Keratinocyte (primary cell): ENCODE results near the gene CRIM1. TPM values are rescaled to one million over a fixed set of nuclear protein-coding genes. Genes with fewer than 3 reads are reported as not detected.

Experiments used
- DNase-seq: peaks from one replicate; pipeline ENCODE4 v3.0.0-alpha.2; 2011; ENCODE audit warnings: low read depth, missing footprints, low spot score
- FAIRE-seq: peaks from 2 replicates; lab custom pipeline; 2011; peaks lifted over from hg19 to GRCh38; lab: Jason Lieb, UNC
- H2AFZ ChIP-seq: 2 replicates; pipeline ENCODE4 v1.6.0; 2012; ENCODE audit warnings: low read length, control low read depth, inconsistent platforms; ENCODE audit not compliant: control insufficient read depth
- H3K27ac ChIP-seq: 2 replicates; pipeline ENCODE4 v1.5.1; 2011; ENCODE audit warnings: low read length; ENCODE audit not compliant: control insufficient read depth, insufficient read depth
- H3K27me3 ChIP-seq: 3 replicates; pipeline ENCODE4 v1.6.0; 2011; ENCODE audit warnings: low read length; ENCODE audit not compliant: control insufficient read depth, insufficient read depth; ENCODE audit errors: extremely low read depth
- H3K36me3 ChIP-seq, 2 experiments: 2 replicates in 1 of 2; 3 replicates in 1 of 2; pipeline ENCODE4 v1.5.1; 2011; ENCODE audit warnings: low read length in 2 of 2, mild to moderate bottlenecking in 1 of 2; ENCODE audit not compliant: control insufficient read depth in 2 of 2, insufficient read depth in 2 of 2; ENCODE audit errors: extremely low read depth in 1 of 2
- H3K4me1 ChIP-seq: 3 replicates; pipeline ENCODE4 v1.5.1; 2011; ENCODE audit warnings: low read length; ENCODE audit not compliant: control insufficient read depth, insufficient read depth; ENCODE audit errors: extremely low read depth
- H3K4me2 ChIP-seq: 3 replicates; pipeline ENCODE4 v1.6.0; 2011; ENCODE audit warnings: low read depth, low read length; ENCODE audit not compliant: control insufficient read depth, insufficient read depth; ENCODE audit errors: extremely low read depth
- H3K4me3 ChIP-seq, 3 experiments: fragments of 200-600 bp in 1 of 3; sonication (generic) in 1 of 3; 2 replicates in 2 of 3; 3 replicates in 1 of 3; pipeline ENCODE4 v1.5.1; 2011 to 2016; ENCODE audit warnings: low read length in 3 of 3, mild to moderate bottlenecking in 3 of 3, control low read depth in 2 of 3, inconsistent platforms in 1 of 3, low read depth in 1 of 3, mixed read lengths in 1 of 3, mixed run types in 1 of 3, moderate library complexity in 1 of 3; ENCODE audit not compliant: control insufficient read depth in 2 of 3, insufficient read depth in 2 of 3; ENCODE audit errors: extremely low read depth in 1 of 3
- H3K79me2 ChIP-seq: 2 replicates; pipeline ENCODE4 v1.6.0; 2012; ENCODE audit warnings: low read length; ENCODE audit not compliant: control insufficient read depth, insufficient read depth
- H3K9ac ChIP-seq: 3 replicates; pipeline ENCODE4 v1.6.0; 2011; ENCODE audit warnings: low read length; ENCODE audit not compliant: control insufficient read depth, insufficient read depth; ENCODE audit errors: extremely low read depth
- H3K9me1 ChIP-seq: 3 replicates; pipeline ENCODE4 v1.6.0; 2011; ENCODE audit warnings: low read length; ENCODE audit not compliant: control insufficient read depth, insufficient read depth; ENCODE audit errors: extremely low read depth
- H3K9me3 ChIP-seq: 2 replicates; pipeline ENCODE4 v1.5.1; 2012; ENCODE audit warnings: low read depth, low read length; ENCODE audit not compliant: control insufficient read depth
- H4K20me1 ChIP-seq: 3 replicates; pipeline ENCODE4 v1.6.0; 2011; ENCODE audit warnings: low read length; ENCODE audit not compliant: control insufficient read depth, insufficient read depth; ENCODE audit errors: extremely low read depth
- EZH2 ChIP-seq: IDR thresholded peaks from one replicate; pipeline ENCODE4 v1.6.1; 2012; ENCODE audit warnings: inconsistent platforms, mild to moderate bottlenecking, low read length, moderate library complexity
- dilution Hi-C: fragments of 300-500 bp; cut with MboI; formaldehyde crosslinking; loops from one replicate; pipeline ENCODE4 v1.7.0; 2020; ENCODE audit warnings: low sequenced_read_pairs; ENCODE audit not compliant: extremely low pct_ligation_motif_present
- polyA plus RNA-seq, 5 experiments: library from polyadenylated mRNA; depleted of rRNA in 3 of 5; stranded (reverse) in 3 of 5; stranded (forward) in 1 of 5; unstranded in 1 of 5; fragments of >200 nt; gene quantifications; 1 replicate in 1 of 5; 2 replicates in 3 of 5; 3 replicates in 1 of 5; pipeline versions ENCODE4 v1.2.1 to v1.2.3, GENCODE V29; 2011 to 2012; ENCODE audit warnings: missing spikeins in 2 of 5, low read depth in 1 of 5, low replicate concordance in 1 of 5
- TF ChIP-seq, protein P1 (sequence below), 3 experiments: IDR thresholded peaks in 1 of 3; conservative IDR thresholded peaks in 1 of 3; optimal IDR thresholded peaks in 1 of 3; 2 replicates in 2 of 3; 3 replicates in 1 of 3; pipeline versions ENCODE3 to v1.5.1; 2011; ENCODE audit warnings: low read length in 3 of 3, mild to moderate bottlenecking in 3 of 3, moderate library complexity in 2 of 3, control low read depth in 1 of 3, inconsistent platforms in 1 of 3; ENCODE audit not compliant: insufficient read depth in 2 of 3; ENCODE audit errors: extremely low read depth in 1 of 3

The CRIM1 gene
- polyA plus RNA-seq, 1 donor (not counting 4 experiments of a cell fraction or from before 2014, with no cell fraction given): 98.3 TPM

DNA sequence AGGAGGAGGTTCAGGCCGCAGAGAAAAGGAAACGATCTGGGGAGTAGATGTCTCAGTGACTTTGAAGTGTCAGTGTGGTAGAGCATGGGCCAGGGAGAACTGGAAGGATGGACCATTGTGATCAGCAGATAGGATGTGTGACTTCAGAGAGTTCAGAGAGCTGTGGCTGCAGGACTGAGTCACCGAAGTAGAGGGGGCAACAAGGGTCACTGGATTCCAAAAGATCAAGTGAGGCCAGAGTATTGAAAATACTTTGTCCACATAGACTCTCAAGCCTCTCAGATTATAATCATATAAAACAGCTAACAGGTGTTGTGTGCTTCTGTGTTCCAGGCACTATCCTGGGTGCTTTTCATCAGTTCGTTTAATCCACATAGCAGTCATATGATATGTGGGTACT is 99.4 kb downstream of the CRIM1 start:
- Histone ChIP-seq H3K36me3 (peaks cover 18 to 31% of the 10 kb centered on the region in 2 experiments), H3K27ac (no peak overlapping the region), H3K4me2 (no peak overlapping the region), H3K9me3 (no peaks in the 10 kb centered on the region), H3K27me3 (no peaks in the 10 kb centered on the region), H3K9me1 (no peaks in the 10 kb centered on the region), H3K79me2 (peaks cover 61% of the 10 kb centered on the region), H3K4me1 (peaks cover 24% of the 10 kb centered on the region), H3K9ac (no peak overlapping the region), H2AFZ (no peak overlapping the region), H3K4me3 (no peak overlapping the region), H4K20me1 (no peaks in the 10 kb centered on the region)
- dilution Hi-C loops: no loop called here
- TF ChIP-seq, protein P1, sequence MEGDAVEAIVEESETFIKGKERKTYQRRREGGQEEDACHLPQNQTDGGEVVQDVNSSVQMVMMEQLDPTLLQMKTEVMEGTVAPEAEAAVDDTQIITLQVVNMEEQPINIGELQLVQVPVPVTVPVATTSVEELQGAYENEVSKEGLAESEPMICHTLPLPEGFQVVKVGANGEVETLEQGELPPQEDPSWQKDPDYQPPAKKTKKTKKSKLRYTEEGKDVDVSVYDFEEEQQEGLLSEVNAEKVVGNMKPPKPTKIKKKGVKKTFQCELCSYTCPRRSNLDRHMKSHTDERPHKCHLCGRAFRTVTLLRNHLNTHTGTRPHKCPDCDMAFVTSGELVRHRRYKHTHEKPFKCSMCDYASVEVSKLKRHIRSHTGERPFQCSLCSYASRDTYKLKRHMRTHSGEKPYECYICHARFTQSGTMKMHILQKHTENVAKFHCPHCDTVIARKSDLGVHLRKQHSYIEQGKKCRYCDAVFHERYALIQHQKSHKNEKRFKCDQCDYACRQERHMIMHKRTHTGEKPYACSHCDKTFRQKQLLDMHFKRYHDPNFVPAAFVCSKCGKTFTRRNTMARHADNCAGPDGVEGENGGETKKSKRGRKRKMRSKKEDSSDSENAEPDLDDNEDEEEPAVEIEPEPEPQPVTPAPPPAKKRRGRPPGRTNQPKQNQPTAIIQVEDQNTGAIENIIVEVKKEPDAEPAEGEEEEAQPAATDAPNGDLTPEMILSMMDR (optimal IDR thresholded peaks at IDR 0.05 in 1 of 3, IDR thresholded peaks at IDR 0.05 in 1 of 3, conservative IDR thresholded peaks at IDR 0.05 in 1 of 3; ENCODE audit: extremely low read depth in 1 of 3, insufficient read depth in 2 of 3, low read length in 3 of 3): no peak
- TF ChIP-seq EZH2: no peak
- no peak for DNase-seq
- no peak for FAIRE-seq

DNA sequence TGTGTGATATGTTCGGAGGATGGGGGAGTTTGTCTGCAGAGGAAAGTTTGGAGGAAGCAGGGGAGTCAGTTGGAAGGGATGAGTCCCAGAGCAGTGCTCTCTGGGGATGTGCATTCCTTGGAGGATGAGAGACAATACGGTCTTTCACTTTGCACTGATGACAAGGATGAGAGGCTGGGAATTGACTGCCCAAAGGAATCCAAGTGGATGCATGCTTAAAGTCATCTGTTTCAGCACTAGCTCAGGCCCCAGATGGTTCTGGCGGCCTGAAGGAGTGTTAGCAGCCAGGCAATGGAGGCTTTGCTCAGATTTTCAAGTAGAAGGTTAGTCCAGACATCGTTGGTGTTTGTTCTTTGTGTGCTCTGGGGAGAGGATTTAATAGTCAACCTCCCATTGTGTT is 100.2 kb downstream of the CRIM1 start:
- Histone ChIP-seq H3K27me3 (no peaks in the 10 kb centered on the region), H3K4me3 (no peak overlapping the region), H3K4me2 (no peak overlapping the region), H3K27ac (no peak overlapping the region), H3K9me3 (no peaks in the 10 kb centered on the region), H3K36me3 (peaks cover 18 to 33% of the 10 kb centered on the region in 2 experiments), H2AFZ (no peak overlapping the region), H3K79me2 (peaks cover 61% of the 10 kb centered on the region), H3K9ac (no peak overlapping the region), H3K4me1 (peaks cover 24% of the 10 kb centered on the region), H3K9me1 (no peaks in the 10 kb centered on the region), H4K20me1 (no peaks in the 10 kb centered on the region)
- dilution Hi-C loops: no loop called here
- TF ChIP-seq EZH2: no peak
- TF ChIP-seq, protein P1 (optimal IDR thresholded peaks at IDR 0.05 in 1 of 3, IDR thresholded peaks at IDR 0.05 in 1 of 3, conservative IDR thresholded peaks at IDR 0.05 in 1 of 3; ENCODE audit: extremely low read depth in 1 of 3, insufficient read depth in 2 of 3, low read length in 3 of 3): no peak
- FAIRE-seq (no peak), DNase-seq (no peak)
